Activated naive CD8-positive, alpha-beta T cell treated with anti-CD3 and anti-CD28 coated beads, Interleukin-2, amount 50 U/mL, for 16 hours (primary cell): ENCODE measurements around the gene ZNF746.
"Not testable (repeated sequence)": the region's sequence is repeated elsewhere in the genome, so short reads cannot be mapped to it uniquely, and the experiment has no call there.

ENCODE experiments used
- DNase-seq: peaks from one replicate; pipeline ENCODE4 v3.0.0-alpha.2; 2020; ENCODE audit warnings: low read depth, low spot score

Gene ZNF746

GRCh38 chr7:149459540-149460452 is 37.8 kb downstream of the ZNF746 start:
- no peak for DNase-seq

GRCh38 chr7:149459201-149459539 is 38.4 kb downstream of the ZNF746 start:
- no peak for DNase-seq

GRCh38 chr7:149458235-149458634 is 39.4 kb downstream of the ZNF746 start:
- DNase-seq: no peak

- no peak for DNase-seq
Observed at GRCh38 chr7:149457766-149458165, 39.8 kb downstream of the ZNF746 start.

GRCh38 chr7:149456506-149457421 is 40.8 kb downstream of the ZNF746 start:
- DNase-seq: no peak

GRCh38 chr7:149455175-149455950 is 42.2 kb downstream of the ZNF746 start:
- no peak for DNase-seq

- DNase-seq: no peak
Observed at GRCh38 chr7:149454750-149455149, 42.9 kb downstream of the ZNF746 start.

- no peak for DNase-seq
Observed at GRCh38 chr7:149454006-149454405, 43.6 kb downstream of the ZNF746 start.

GRCh38 chr7:149450821-149451220 is 46.8 kb downstream of the ZNF746 start:
- no peak for DNase-seq

GRCh38 chr7:149449897-149450296 is 47.7 kb downstream of the ZNF746 start:
- DNase-seq: no peak

- DNase-seq: no peak
Observed at GRCh38 chr7:149448961-149449360, 48.6 kb downstream of the ZNF746 start.

GRCh38 chr7:149446026-149446425 is 51.6 kb downstream of the ZNF746 start:
- DNase-seq: not testable (repeated sequence)

GRCh38 chr7:149444287-149444686 is 53.3 kb downstream of the ZNF746 start:
- no peak for DNase-seq

GRCh38 chr7:149443523-149443922 is 54.1 kb downstream of the ZNF746 start:
- DNase-seq: no peak

GRCh38 chr7:149442924-149443323 is 54.7 kb downstream of the ZNF746 start:
- DNase-seq: no peak

GRCh38 chr7:149440222-149440621 is 57.4 kb downstream of the ZNF746 start:
- DNase-seq: no peak

GRCh38 chr7:149436358-149436757 is 61.3 kb downstream of the ZNF746 start:
- no peak for DNase-seq

- no peak for DNase-seq
Observed at GRCh38 chr7:149433124-149433523, 64.5 kb downstream of the ZNF746 start.

GRCh38 chr7:149432121-149432691 is 65.4 kb downstream of the ZNF746 start:
- no peak for DNase-seq

- DNase-seq: no peak
Observed at GRCh38 chr7:149431486-149432120, 66.0 kb downstream of the ZNF746 start.

GRCh38 chr7:149430192-149430591 is 67.4 kb downstream of the ZNF746 start:
- no peak for DNase-seq
